Measurements from ENCODE around the gene PCSK2. TPM values are rescaled to one million over a fixed set of nuclear protein-coding genes. Genes with fewer than 3 reads are reported as not detected.

Gene PCSK2
- total RNA-seq, 4 donors from 2014 or later, result 2.0 to 12.5 (median 7.2) TPM

- Histone ChIP-seq H3K27ac (replicated peaks in 1 of 4) (no peak overlapping the region), H3K4me1 (peaks cover 6 to 11% (median 10%) of the 10 kb centered on the region in 4 donors), H3K27me3 (no peaks in the 10 kb centered on the region), H3K36me3 (no peaks in the 10 kb centered on the region), H3K9me3 (no peaks in the 10 kb centered on the region), H3K4me3 (peak overlapping the region in 1 of 4 donors; percentile 15)
- DNase-seq (ENCODE audit: extremely low spot score), result no peak
- intact Hi-C loops (cut with DNase I), result no loop called here
- TF ChIP-seq CTCF (IDR thresholded peaks at IDR 0.05) (no peak), POLR2A (IDR thresholded peaks at IDR 0.05; ENCODE audit: low read depth) (no peak), POLR2AphosphoS5 (IDR thresholded peaks at IDR 0.05) (no peak), EP300 (IDR thresholded peaks at IDR 0.05) (no peak)
- 30% methylated on average over 11 of the region's 11 CpGs for WGBS
Measured at GRCh38 chr20:17497821-17498580, 271.2 kb downstream of the PCSK2 start.

- Histone ChIP-seq H3K27me3 (no peaks in the 10 kb centered on the region), H3K9me3 (no peaks in the 10 kb centered on the region), H3K4me3 (no peak overlapping the region), H3K4me1 (peaks cover 6 to 11% (median 10%) of the 10 kb centered on the region in 4 donors), H3K36me3 (no peaks in the 10 kb centered on the region), H3K27ac (replicated peaks in 1 of 4) (no peak overlapping the region)
- no peak for TF ChIP-seq POLR2A (IDR thresholded peaks at IDR 0.05; ENCODE audit: low read depth)
- no peak for TF ChIP-seq POLR2AphosphoS5 (IDR thresholded peaks at IDR 0.05)
- TF ChIP-seq EP300 (IDR thresholded peaks at IDR 0.05), result no peak
- TF ChIP-seq CTCF (IDR thresholded peaks at IDR 0.05), result no peak
- intact Hi-C loops (cut with DNase I), result no loop called here
- WGBS, result 89% methylated on average over 13 of the region's 13 CpGs
- no peak for DNase-seq (ENCODE audit: extremely low spot score)
Measured at GRCh38 chr20:17498641-17499040, 271.8 kb downstream of the PCSK2 start.

- H3K4me3 ChIP-seq, result no peak overlapping the region
- H3K27ac ChIP-seq (replicated peaks in 1 of 4), result no peak overlapping the region
- peaks cover 6 to 11% (median 10%) of the 10 kb centered on the region in 4 donors for H3K4me1 ChIP-seq
- no peak for DNase-seq (ENCODE audit: extremely low spot score)
- no peaks in the 10 kb centered on the region for H3K9me3 ChIP-seq
- TF ChIP-seq CTCF (IDR thresholded peaks at IDR 0.05), result no peak
- no peak for TF ChIP-seq POLR2AphosphoS5 (IDR thresholded peaks at IDR 0.05)
- no peak for TF ChIP-seq POLR2A (IDR thresholded peaks at IDR 0.05; ENCODE audit: low read depth)
- TF ChIP-seq EP300 (IDR thresholded peaks at IDR 0.05), result no peak
- 83% methylated on average over 5 of the region's 5 CpGs for WGBS
- H3K36me3 ChIP-seq, result no peaks in the 10 kb centered on the region
- no peaks in the 10 kb centered on the region for H3K27me3 ChIP-seq
- intact Hi-C loops (cut with DNase I), result no loop called here
Measured at GRCh38 chr20:17499041-17499440, 272.2 kb downstream of the PCSK2 start.

GRCh38 chr20:17500271-17500670 lies 273.4 kb downstream of the PCSK2 start:
- no peak for DNase-seq (ENCODE audit: extremely low spot score)
- intact Hi-C loops (cut with DNase I), result no loop called here
- no peak for TF ChIP-seq POLR2AphosphoS5 (IDR thresholded peaks at IDR 0.05)
- TF ChIP-seq EP300 (IDR thresholded peaks at IDR 0.05), result no peak
- no peak for TF ChIP-seq CTCF (IDR thresholded peaks at IDR 0.05)
- no peak for TF ChIP-seq POLR2A (IDR thresholded peaks at IDR 0.05; ENCODE audit: low read depth)
- Histone ChIP-seq H3K27me3 (no peaks in the 10 kb centered on the region), H3K36me3 (no peaks in the 10 kb centered on the region), H3K9me3 (no peaks in the 10 kb centered on the region), H3K27ac (replicated peaks in 1 of 4) (no peak overlapping the region), H3K4me1 (peaks cover 10 to 21% (median 19%) of the 10 kb centered on the region in 4 donors), H3K4me3 (no peak overlapping the region)
- 90% methylated on average over 10 of the region's 10 CpGs for WGBS

All from esophagus muscularis mucosa (tissue), 4 donors.